Measurements from ENCODE around the gene CCR7. TPM values are rescaled to one million over a fixed set of nuclear protein-coding genes. Genes with fewer than 3 reads are reported as not detected.
A peak's percentile ranks its signal among the peaks of the same experiment; 100 is the strongest.

CCR7 gene
- polyA plus RNA-seq, 2 of the 4 experiments (the other 2 are of a cell fraction), result 0.84 to 1.4 TPM

DNA sequence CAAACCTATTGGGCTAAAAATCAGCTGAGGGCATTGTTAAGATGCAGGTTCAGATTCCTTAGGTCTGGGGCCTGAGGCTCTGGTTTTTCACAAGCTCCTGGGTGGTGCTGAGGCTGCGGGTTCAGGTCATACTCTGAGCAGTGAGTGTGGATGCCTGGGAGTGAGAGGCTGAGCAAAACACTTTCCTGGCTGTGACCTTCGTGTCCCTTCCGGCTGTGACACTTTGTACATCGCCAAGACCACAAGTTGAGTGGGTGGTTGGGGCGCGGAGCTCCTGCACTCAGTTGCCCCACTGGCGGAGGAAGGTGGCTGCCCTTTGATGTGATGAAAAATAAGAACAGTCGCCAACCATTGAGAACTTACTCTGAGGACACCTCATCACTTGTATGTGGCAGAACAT, 24.8 kb downstream of the CCR7 start:
- H3K27ac ChIP-seq, result peak overlapping the region; percentile 95 to 99
- peaks cover 79% of the 10 kb centered on the region for H3K4me1 ChIP-seq
- H3K9me3 ChIP-seq, result no peaks in the 10 kb centered on the region
- H3K4me2 ChIP-seq, result no peak overlapping the region
- TF ChIP-seq, protein P1, sequence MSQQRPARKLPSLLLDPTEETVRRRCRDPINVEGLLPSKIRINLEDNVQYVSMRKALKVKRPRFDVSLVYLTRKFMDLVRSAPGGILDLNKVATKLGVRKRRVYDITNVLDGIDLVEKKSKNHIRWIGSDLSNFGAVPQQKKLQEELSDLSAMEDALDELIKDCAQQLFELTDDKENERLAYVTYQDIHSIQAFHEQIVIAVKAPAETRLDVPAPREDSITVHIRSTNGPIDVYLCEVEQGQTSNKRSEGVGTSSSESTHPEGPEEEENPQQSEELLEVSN (IDR thresholded peaks at IDR 0.05; ENCODE audit: borderline replicate concordance, low read depth), result no peak
- TF ChIP-seq KDM5A (IDR thresholded peaks at IDR 0.05) (no peak), JUN (IDR thresholded peaks at IDR 0.05) (no peak), BHLHE40 (IDR thresholded peaks at IDR 0.05; ENCODE audit: low read depth, low read length) (no peak), ZSCAN20 (CRISPR knock-in tag; IDR thresholded peaks at IDR 0.05) (no peak), EHF (CRISPR knock-in tag; IDR thresholded peaks at IDR 0.05) (no peak), ZFP36 (IDR thresholded peaks at IDR 0.05; ENCODE audit: borderline replicate concordance, partially characterized antibody) (no peak), SREBF2 (IDR thresholded peaks at IDR 0.05) (no peak), CHD2 (IDR thresholded peaks at IDR 0.05; ENCODE audit: low read length, partially characterized antibody) (no peak), POLR2A (IDR thresholded peaks at IDR 0.05; ENCODE audit: low read length) (no peak), EP300 (IDR thresholded peaks at IDR 0.05) (no peak), MYC (IDR thresholded peaks at IDR 0.05; ENCODE audit: borderline replicate concordance, low read length) (no peak)
- TF ChIP-seq, protein P2, sequence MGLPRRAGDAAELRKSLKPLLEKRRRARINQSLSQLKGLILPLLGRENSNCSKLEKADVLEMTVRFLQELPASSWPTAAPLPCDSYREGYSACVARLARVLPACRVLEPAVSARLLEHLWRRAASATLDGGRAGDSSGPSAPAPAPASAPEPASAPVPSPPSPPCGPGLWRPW (IDR thresholded peaks at IDR 0.05), result no peak
- FAIRE-seq (no peak), DNase-seq (ENCODE audit: low read depth in 1 of 2, low spot score in 1 of 2) (no peak), ATAC-seq (no peak)
- H3K4me3 ChIP-seq, result no peak overlapping the region
- POLR2A ChIA-PET, result interaction anchor here (0.6 to 9.7 kb wide), 3 partner anchors 11 to 68 kb away, joined by 3 to 64 read pairs (median 5); no protein-coding TSS in a partner anchor
- WGBS (ENCODE audit: missing lambda C conversion rate), result 93% methylated on average over 8 of the region's 8 CpGs
- CTCF ChIA-PET, result interaction anchor here (0.7 to 36.6 kb wide), 13 partner anchors 13 to 237 kb away, joined by 3 to 1144 read pairs (median 8); partner anchors contain the start of genes CCR7, IGFBP4 and TOP2A

DNA sequence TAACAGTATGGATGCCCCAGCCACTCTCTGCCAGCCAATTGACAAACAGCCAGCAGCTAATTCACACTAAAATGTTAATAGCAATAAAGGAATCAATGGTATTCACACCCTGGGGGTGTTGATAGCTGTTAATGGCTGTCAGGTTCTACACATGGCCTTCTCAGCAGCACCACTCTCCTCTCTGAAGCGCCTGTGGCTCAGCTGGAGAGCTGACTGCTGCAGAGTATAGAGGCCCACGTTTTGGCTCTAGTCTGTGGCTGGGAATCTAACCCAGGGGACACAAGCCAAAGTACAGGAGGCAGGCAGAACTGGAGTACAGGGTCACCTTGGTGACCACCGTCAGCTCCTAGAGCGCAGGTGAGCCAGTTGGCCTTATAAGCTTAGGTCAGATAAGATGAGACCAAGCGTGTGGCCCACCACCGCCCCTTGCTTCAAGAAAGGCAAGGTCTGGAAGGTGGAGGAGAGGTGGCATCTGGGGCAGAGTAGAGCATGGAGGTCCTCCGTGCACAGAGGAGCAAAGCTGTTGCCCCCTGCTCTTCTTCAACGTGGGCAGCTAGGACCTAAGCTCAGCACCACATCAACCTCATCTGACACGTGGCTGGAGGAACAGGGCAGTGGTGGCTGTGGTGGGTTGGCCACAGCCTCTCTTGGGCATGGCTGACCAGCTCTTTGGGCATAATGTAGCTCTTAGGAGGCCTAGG, 25.4 kb downstream of the CCR7 start:
- Histone ChIP-seq H3K27ac (peak overlapping the region; percentile 95 to 99), H3K9me3 (no peaks in the 10 kb centered on the region), H3K4me2 (no peak overlapping the region), H3K4me3 (no peak overlapping the region), H3K4me1 (peaks cover 75% of the 10 kb centered on the region)
- TF ChIP-seq, protein P3, sequence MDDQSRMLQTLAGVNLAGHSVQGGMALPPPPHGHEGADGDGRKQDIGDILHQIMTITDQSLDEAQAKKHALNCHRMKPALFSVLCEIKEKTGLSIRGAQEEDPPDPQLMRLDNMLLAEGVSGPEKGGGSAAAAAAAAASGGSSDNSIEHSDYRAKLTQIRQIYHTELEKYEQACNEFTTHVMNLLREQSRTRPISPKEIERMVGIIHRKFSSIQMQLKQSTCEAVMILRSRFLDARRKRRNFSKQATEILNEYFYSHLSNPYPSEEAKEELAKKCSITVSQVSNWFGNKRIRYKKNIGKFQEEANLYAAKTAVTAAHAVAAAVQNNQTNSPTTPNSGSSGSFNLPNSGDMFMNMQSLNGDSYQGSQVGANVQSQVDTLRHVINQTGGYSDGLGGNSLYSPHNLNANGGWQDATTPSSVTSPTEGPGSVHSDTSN (IDR thresholded peaks at IDR 0.05), result no peak
- TF ChIP-seq EHMT2 (IDR thresholded peaks at IDR 0.05; ENCODE audit: low read depth) (no peak), PHF8 (IDR thresholded peaks at IDR 0.05; ENCODE audit: borderline replicate concordance, low read depth) (no peak), CEBPB (IDR thresholded peaks at IDR 0.05) (no peak), SMC3 (IDR thresholded peaks at IDR 0.05) (no peak), SREBF2 (IDR thresholded peaks at IDR 0.05) (no peak), ZNF302 (CRISPR knock-in tag; IDR thresholded peaks at IDR 0.05) (no peak), CHD2 (IDR thresholded peaks at IDR 0.05; ENCODE audit: low read length, partially characterized antibody) (no peak), HOXA7 (CRISPR knock-in tag; IDR thresholded peaks at IDR 0.05) (no peak), JUNB (IDR thresholded peaks at IDR 0.05) (no peak), ZSCAN20 (CRISPR knock-in tag; IDR thresholded peaks at IDR 0.05) (no peak), ZFP36 (IDR thresholded peaks at IDR 0.05; ENCODE audit: borderline replicate concordance, partially characterized antibody) (no peak), NR3C1 (IDR thresholded peaks at IDR 0.05) (no peak)
- TF ChIP-seq, protein P4, sequence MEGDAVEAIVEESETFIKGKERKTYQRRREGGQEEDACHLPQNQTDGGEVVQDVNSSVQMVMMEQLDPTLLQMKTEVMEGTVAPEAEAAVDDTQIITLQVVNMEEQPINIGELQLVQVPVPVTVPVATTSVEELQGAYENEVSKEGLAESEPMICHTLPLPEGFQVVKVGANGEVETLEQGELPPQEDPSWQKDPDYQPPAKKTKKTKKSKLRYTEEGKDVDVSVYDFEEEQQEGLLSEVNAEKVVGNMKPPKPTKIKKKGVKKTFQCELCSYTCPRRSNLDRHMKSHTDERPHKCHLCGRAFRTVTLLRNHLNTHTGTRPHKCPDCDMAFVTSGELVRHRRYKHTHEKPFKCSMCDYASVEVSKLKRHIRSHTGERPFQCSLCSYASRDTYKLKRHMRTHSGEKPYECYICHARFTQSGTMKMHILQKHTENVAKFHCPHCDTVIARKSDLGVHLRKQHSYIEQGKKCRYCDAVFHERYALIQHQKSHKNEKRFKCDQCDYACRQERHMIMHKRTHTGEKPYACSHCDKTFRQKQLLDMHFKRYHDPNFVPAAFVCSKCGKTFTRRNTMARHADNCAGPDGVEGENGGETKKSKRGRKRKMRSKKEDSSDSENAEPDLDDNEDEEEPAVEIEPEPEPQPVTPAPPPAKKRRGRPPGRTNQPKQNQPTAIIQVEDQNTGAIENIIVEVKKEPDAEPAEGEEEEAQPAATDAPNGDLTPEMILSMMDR (IDR thresholded peaks at IDR 0.05), result no peak
- TF ChIP-seq, protein P5, sequence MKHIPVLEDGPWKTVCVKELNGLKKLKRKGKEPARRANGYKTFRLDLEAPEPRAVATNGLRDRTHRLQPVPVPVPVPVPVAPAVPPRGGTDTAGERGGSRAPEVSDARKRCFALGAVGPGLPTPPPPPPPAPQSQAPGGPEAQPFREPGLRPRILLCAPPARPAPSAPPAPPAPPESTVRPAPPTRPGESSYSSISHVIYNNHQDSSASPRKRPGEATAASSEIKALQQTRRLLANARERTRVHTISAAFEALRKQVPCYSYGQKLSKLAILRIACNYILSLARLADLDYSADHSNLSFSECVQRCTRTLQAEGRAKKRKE (CRISPR knock-in tag; IDR thresholded peaks at IDR 0.05; ENCODE audit: low read depth), result no peak
- WGBS (ENCODE audit: missing lambda C conversion rate), result 88% methylated on average over 9 of the region's 9 CpGs
- no peak for FAIRE-seq
- POLR2A ChIA-PET, result interaction anchor here (0.6 to 9.7 kb wide), 3 partner anchors 12 to 67 kb away, joined by 3 to 64 read pairs (median 5); no protein-coding TSS in a partner anchor
- DNase-seq (ENCODE audit: low read depth in 1 of 2, low spot score in 1 of 2), result no peak
- CTCF ChIA-PET, result interaction anchor here (0.6 to 36.6 kb wide), 16 partner anchors 9 to 236 kb away, joined by 3 to 1144 read pairs (median 6); partner anchors contain the start of genes CCR7, IGFBP4 and TOP2A
- ATAC-seq, result no peak
